ENCODE data around the gene FHOD3. TPM values are rescaled to one million over a fixed set of nuclear protein-coding genes. Genes with fewer than 3 reads are reported as not detected.

The FHOD3 gene
- total and polyA plus RNA-seq, 2 of the 4 experiments (the other 2 are of a cell fraction), result 14.6 to 16.0 TPM

- Histone ChIP-seq H3K27me3 (ENCODE audit: control insufficient read depth, insufficient read depth, low read length) (no peaks in the 10 kb centered on the region), H3K23ac (ENCODE audit: low read depth, low read length) (no peak overlapping the region), H3K9ac (ENCODE audit: low read depth, low read length) (no peak overlapping the region), H4K91ac (ENCODE audit: insufficient read depth, low read depth, low read length) (no peak overlapping the region), H2BK120ac (ENCODE audit: low read depth, low read length) (no peak overlapping the region), H3K79me1 (ENCODE audit: low read depth in 1 of 2, low read length in 2 of 2) (peaks cover 0 to 11% of the 10 kb centered on the region in 2 experiments; a peak in 2 of 4 replicates), H2AFZ (replicated peaks; ENCODE audit: low read length, poor library complexity) (no peak overlapping the region), H3K9me1 (ENCODE audit: insufficient read depth, low read length) (peaks cover 17% of the 10 kb centered on the region), H3K56ac (ENCODE audit: extremely low read depth, insufficient read depth, low read length) (no peak overlapping the region), H3K14ac (replicated peaks; ENCODE audit: low read depth, low read length) (no peak overlapping the region), H3K4me2 (ENCODE audit: low read depth, low read length) (no peak overlapping the region), H3K4me3 (ENCODE audit: insufficient read depth, low read depth, low read length) (no peak overlapping the region), H2AK5ac (ENCODE audit: low read depth, low read length) (no peak overlapping the region), H3K18ac (ENCODE audit: low read depth, low read length) (no peak overlapping the region), H4K5ac (ENCODE audit: low read depth, low read length) (no peak overlapping the region), H3K27ac (ENCODE audit: insufficient read depth, low read length) (no peak overlapping the region), H3K4ac (ENCODE audit: low read depth, low read length) (no peak overlapping the region), H3K9me3 (ENCODE audit: control insufficient read depth, insufficient read depth, low read length) (no peaks in the 10 kb centered on the region), H2BK20ac (ENCODE audit: low read depth, low read length) (no peak overlapping the region), H2AK9ac (replicated peaks; ENCODE audit: low read depth, low read length, poor library complexity) (no peak overlapping the region), H2BK5ac (ENCODE audit: low read depth, low read length, poor library complexity, severe bottlenecking) (no peak overlapping the region), H4K8ac (ENCODE audit: low read depth in 2 of 2, low read length in 2 of 2) (no peak overlapping the region), H2BK15ac (ENCODE audit: low read depth, low read length) (no peak overlapping the region), H4K20me1 (ENCODE audit: insufficient read depth, low read length) (peaks cover 3% of the 10 kb centered on the region; the same call in 1 of the 2 replicates), H3K36me3 (ENCODE audit: control insufficient read depth, insufficient read depth, low read length) (no peaks in the 10 kb centered on the region), H3K4me1 (ENCODE audit: control insufficient read depth, insufficient read depth, low read length) (peaks cover 11% of the 10 kb centered on the region)
- BruUV-seq (replicated peaks), result no TSS peak
- in situ Hi-C loops (cut with MboI; ENCODE audit: low sequenced_read_pairs), result no loop called here
- CTCF ChIA-PET, result no interaction called here
- POLR2A ChIA-PET (ENCODE audit: unreplicated experiment), result no interaction called here
- dilution Hi-C loops (cut with HindIII; ENCODE audit: low sequenced_read_pairs, unreplicated experiment), result no loop called here
- ATAC-seq (ENCODE audit: low read depth) (no peak), DNase-seq (no peak)
- 79% methylated on average over 4 of the region's 8 CpGs; no CpG with 5 or more reads in 1 of the 2 experiments for WGBS, 2 experiments (ENCODE audit: extremely low coverage in 2 of 2, insufficient read length in 1 of 2)
- intact Hi-C loops (cut with micrococcal nuclease), result no loop called here
- TF ChIP-seq RFX5 (IDR thresholded peaks at IDR 0.05; ENCODE audit: low read depth, low read length), result no peak
- TF ChIP-seq CHD1 (IDR thresholded peaks at IDR 0.05; ENCODE audit: low read depth, low read length), result no peak
- TF ChIP-seq RAD21 (IDR thresholded peaks at IDR 0.05; ENCODE audit: low read length), result no peak
- no peak for TF ChIP-seq CEBPB (IDR thresholded peaks at IDR 0.05; ENCODE audit: low read depth, low read length)
- TF ChIP-seq USF2 (IDR thresholded peaks at IDR 0.05; ENCODE audit: low read depth, low read length), result no peak
- no peak for TF ChIP-seq CTCF (conservative IDR thresholded peaks at IDR 0.05; ENCODE audit: low read depth, low read length)
Measured at GRCh38 chr18:36516258-36516657, 218.7 kb downstream of the FHOD3 start.

All from IMR-90 (cell line).